Lower leg skin (tissue), 4 donors: ENCODE data around the gene C12orf57. TPM values are rescaled to one million over a fixed set of nuclear protein-coding genes. Genes with fewer than 3 reads are reported as not detected.

Source experiments
- DNase-seq, 2 donors: peaks; one replicate each; pipeline ENCODE4 v3.0.0-alpha.2; 2019; ENCODE audit warnings: low spot score in 2 of 2
- H3K4me3 ChIP-seq: fragments of 200-600 bp; sonication (generic); 2 replicates; pipeline ENCODE4 v1.5.1; 2017; ENCODE audit warnings: mild to moderate bottlenecking, low read depth; ENCODE audit not compliant: poor library complexity, severe bottlenecking
- CTCF ChIP-seq, 3 donors: fragments of 450-650 bp; IDR thresholded peaks; one replicate each; pipeline ENCODE4 v1.5.1; 2016; ENCODE audit warnings: antibody characterized with exemption in 3 of 3, mild to moderate bottlenecking in 3 of 3, moderate library complexity in 2 of 3
- POLR2A ChIP-seq, 2 donors: fragments of 450-650 bp; IDR thresholded peaks; one replicate each; pipeline ENCODE4 v1.6.1; 2016 to 2017; ENCODE audit warnings: antibody characterized with exemption in 2 of 2, mild to moderate bottlenecking in 1 of 2, moderate library complexity in 1 of 2
- WGBS, 2 donors: methylation state at CpG; one replicate each; pipeline ENCODE4 v1.1.5; 2018; 5-methylcytosine and 5-hydroxymethylcytosine counted together
- intact Hi-C: fragments of 100-400 bp; cut with DNase I; formaldehyde crosslinking; loops from one replicate; pipeline ENCODE4 v1.15.0; 2023; ENCODE audit warnings: low total_unique reads
- total RNA-seq, 4 donors: library from RNA; depleted of rRNA; stranded (reverse); fragments of >200 nt; gene quantifications; one replicate each; pipeline ENCODE4 v1.1.0, GENCODE V29; 2016

The C12orf57 gene
- total RNA-seq, 4 donors from 2014 or later: 341 to 526 (median 418) TPM

- intact Hi-C loops: loop anchor here (10.0 kb wide), 1 partner anchor 138 kb away; the partner anchor contains the start of gene C1R
Measured at GRCh38 chr12:6957151-6957701, 13.4 kb downstream of the C12orf57 start.

GRCh38 chr12:6957741-6958608, 14.2 kb downstream of the C12orf57 start:
- no peak for TF ChIP-seq POLR2A (IDR thresholded peaks at IDR 0.05)
- no peak for TF ChIP-seq CTCF (IDR thresholded peaks at IDR 0.05)
- H3K4me3 ChIP-seq: no peak overlapping the region
- 49 to 68% methylated on average over 28 of the region's 28 CpGs for WGBS, 2 donors
- intact Hi-C loops: loop anchor here (10.0 kb wide), 1 partner anchor 137 kb away; the partner anchor contains the start of gene C1R
- no peak for DNase-seq

More at GRCh38 chr12:6957151-6957701, 13.4 kb downstream of the C12orf57 start:
- 78 to 84% methylated on average over 19 to 20 of the region's 20 CpGs for WGBS, 2 donors
- H3K4me3 ChIP-seq: no peak overlapping the region
- DNase-seq: no peak
- TF ChIP-seq POLR2A (IDR thresholded peaks at IDR 0.05) (no peak), CTCF (IDR thresholded peaks at IDR 0.05) (no peak)

DNA sequence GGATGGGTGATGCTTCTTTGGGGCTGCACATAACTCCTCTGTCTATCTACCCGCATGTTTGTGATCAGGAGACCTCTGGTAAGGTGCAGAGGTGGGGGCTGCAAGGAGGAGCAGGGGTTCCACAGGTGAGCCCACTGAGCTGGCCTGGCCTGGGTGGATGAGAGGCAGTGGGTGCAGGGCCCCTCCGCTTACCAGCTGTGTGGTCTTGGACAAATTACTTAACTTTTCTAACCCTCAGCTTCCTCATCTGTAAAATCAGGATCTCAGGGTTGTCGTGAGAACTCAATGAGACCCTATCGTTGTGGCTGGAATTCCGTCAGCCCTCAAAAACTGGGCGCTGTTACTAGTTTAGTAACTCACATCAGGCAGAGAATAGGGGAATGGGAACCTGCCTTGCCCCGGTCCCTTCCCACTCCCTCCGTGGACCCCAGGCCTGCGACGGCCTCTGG, 14.8 kb downstream of the C12orf57 start:
- no peak overlapping the region for H3K4me3 ChIP-seq
- DNase-seq: no peak
- TF ChIP-seq POLR2A (IDR thresholded peaks at IDR 0.05): no peak
- TF ChIP-seq CTCF (IDR thresholded peaks at IDR 0.05): no peak
- WGBS, 2 donors: 69% methylated on average over 10 of the region's 10 CpGs
- intact Hi-C loops: loop anchor here (10.0 kb wide), 1 partner anchor 136 kb away; the partner anchor contains the start of gene C1R

- peak in 1 of 2 donors; percentile 87 for DNase-seq
- intact Hi-C loops: loop anchor here (10.0 kb wide), 1 partner anchor 136 kb away; the partner anchor contains the start of gene C1R
- WGBS, 2 donors: 59 to 70% methylated on average over 24 of the region's 24 CpGs
- TF ChIP-seq POLR2A (IDR thresholded peaks at IDR 0.05) (no peak), CTCF (IDR thresholded peaks at IDR 0.05) (no peak)
- H3K4me3 ChIP-seq: no peak overlapping the region
Measured at GRCh38 chr12:6959058-6959804, 15.4 kb downstream of the C12orf57 start.

GRCh38 chr12:6959805-6960592, 16.2 kb downstream of the C12orf57 start:
- peak in 1 of 2 donors; percentile 84 for DNase-seq
- H3K4me3 ChIP-seq: no peak overlapping the region
- 87 to 89% methylated on average over 24 to 26 of the region's 26 CpGs for WGBS, 2 donors
- intact Hi-C loops: loop anchor here (10.0 kb wide), 2 partner anchors 85 to 135 kb away; partner anchors contain the start of genes C1R and SPSB2
- TF ChIP-seq POLR2A (IDR thresholded peaks at IDR 0.05) (no peak), CTCF (IDR thresholded peaks at IDR 0.05) (no peak)
